GM12864 (cell line): ENCODE measurements around the gene PGM2.

Experiments
- DNase-seq: peaks from one replicate; pipeline ENCODE4 v3.0.0-alpha.2; 2011; ENCODE audit warnings: low read depth
- H3K4me3 ChIP-seq: 2 replicates; pipeline ENCODE4 v1.5.1; 2011; ENCODE audit warnings: mild to moderate bottlenecking, low read depth, low read length, control low read depth
- TF ChIP-seq, protein P1 (sequence below): IDR thresholded peaks from 2 replicates; pipeline ENCODE4 v1.5.1; 2011; ENCODE audit warnings: low read depth, mild to moderate bottlenecking, moderate library complexity, low read length, control low read depth, inconsistent platforms; ENCODE audit errors: missing control alignments

The PGM2 gene

DNA sequence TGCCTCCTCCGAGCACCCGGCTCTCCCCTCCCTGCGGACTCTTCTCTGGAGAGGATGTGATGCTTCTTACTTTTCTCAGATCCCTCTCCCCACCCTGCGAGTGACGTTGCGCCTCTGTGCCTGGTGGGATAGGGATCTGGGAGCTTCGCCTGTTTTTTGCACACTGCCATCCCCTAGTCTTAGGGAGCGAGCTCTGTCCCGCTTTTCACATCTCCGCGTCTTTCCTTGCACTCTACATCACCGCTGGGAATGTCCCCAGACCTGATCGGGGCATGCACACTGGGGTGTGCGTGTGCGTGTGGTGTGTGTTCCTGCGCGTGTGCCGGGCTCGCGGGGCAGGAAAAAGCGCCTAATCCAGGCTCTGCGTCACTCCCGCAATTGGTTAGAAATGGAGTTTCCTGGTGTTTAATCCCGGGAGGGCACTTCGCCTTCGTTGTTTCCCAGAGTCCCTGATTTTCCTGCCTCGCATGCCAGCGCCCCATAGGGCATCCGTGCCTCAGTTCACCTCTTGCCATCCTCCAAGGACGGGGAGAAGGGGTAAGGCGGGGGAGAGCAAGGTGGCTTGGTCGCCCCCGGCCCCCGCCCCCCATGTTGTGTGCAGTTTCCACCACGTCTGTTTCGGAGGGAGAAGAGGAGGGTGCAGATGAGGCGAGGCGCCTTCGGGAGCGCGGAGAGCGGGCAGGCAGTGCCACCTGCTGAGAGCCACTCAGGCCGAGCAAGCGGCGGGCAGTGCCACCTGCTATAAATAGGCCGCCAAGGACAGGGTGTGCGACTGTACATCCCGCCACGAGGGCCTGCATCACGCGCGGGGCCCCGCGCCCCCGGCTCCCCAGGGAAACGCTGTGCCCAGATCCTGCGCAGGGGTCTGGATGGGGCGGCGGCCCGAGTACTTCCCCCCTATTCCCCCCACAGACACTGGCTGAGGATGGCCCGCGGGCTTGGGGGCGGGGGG is 63.6 kb downstream of the PGM2 start:
- TF ChIP-seq, protein P1, sequence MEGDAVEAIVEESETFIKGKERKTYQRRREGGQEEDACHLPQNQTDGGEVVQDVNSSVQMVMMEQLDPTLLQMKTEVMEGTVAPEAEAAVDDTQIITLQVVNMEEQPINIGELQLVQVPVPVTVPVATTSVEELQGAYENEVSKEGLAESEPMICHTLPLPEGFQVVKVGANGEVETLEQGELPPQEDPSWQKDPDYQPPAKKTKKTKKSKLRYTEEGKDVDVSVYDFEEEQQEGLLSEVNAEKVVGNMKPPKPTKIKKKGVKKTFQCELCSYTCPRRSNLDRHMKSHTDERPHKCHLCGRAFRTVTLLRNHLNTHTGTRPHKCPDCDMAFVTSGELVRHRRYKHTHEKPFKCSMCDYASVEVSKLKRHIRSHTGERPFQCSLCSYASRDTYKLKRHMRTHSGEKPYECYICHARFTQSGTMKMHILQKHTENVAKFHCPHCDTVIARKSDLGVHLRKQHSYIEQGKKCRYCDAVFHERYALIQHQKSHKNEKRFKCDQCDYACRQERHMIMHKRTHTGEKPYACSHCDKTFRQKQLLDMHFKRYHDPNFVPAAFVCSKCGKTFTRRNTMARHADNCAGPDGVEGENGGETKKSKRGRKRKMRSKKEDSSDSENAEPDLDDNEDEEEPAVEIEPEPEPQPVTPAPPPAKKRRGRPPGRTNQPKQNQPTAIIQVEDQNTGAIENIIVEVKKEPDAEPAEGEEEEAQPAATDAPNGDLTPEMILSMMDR, result no peak
- peak overlapping the region; percentile 73 for H3K4me3 ChIP-seq
- DNase-seq, result no peak

DNA sequence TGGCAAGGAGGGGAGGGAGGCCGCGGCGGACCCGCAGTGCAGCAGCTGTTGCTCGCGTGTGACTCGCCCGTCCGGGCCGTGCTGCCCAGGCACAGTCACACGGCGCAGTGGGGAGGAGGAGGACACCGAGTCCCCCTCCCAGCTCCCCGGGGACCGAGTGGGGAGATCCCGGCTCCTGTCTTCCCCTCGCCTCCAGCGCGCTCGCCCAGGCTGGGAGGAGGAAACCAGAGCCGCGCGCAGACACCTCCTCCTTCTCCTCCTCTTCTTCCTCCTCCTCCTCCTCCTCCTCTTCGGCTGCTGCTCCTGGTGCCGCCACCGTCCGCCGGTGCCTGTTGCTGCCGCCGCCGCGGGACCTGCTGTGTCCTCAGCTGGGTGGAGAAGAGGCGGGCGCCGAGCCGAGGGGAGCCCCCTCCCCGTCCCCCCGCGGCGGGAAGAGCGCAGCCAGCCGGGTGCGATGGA is 64.3 kb downstream of the PGM2 start, which contains the start of gene TBC1D1:
TBC1D1 (plus strand) TSS at position 284 of the 459 bp plus-strand sequence. CDS start 11,012 bp downstream, outside the sequence.
- TF ChIP-seq, protein P1, result no peak
- DNase-seq, result no peak
- H3K4me3 ChIP-seq, result peak within 1 kb of the TSS; percentile 73

DNA sequence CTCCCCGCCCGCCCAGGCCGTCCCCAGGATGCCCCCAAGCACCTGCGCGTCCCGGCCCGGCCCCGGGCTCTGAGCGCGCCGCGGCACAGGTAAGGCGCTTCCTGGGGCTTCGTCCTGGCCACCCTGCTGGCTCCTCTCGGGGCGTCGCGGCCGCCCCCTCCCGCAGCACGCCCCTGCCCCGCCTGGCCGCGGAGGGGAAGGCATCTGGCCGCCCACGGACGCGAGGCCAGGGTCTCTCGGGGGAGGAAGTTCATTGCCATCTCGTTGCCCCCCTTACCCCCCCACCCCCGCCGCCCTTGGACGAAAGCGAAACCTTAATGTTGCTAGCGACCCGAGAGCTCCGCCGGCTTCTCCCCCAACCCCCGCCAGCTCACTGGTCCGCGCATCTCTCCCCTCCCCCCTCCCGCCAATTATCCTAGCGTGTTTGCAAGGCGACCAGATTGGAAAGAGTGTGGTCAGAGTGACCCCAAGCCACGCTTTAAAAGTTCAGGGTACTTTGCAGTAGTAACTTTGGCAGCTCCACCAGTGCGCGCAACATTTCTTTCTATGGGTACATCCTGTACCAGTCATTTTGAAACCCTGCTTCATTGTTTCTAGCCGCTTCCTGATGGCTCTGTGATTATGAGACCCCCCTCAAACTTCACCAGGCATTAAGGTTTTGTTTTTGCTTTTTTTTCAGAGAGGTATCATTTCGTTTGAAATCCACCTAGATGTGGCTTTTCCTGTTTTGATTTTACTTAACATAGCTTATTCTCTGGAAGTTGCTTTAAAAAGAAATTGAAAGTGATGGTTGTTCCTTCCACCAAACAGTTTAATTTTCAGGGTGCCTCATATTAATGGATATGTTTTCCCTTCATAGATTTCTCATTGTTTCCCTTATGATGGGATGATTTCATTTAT is 65.0 kb downstream of the PGM2 start:
- TF ChIP-seq, protein P1, result no peak
- peak overlapping the region; percentile 73 for H3K4me3 ChIP-seq
- DNase-seq, result peak; percentile 80

DNA sequence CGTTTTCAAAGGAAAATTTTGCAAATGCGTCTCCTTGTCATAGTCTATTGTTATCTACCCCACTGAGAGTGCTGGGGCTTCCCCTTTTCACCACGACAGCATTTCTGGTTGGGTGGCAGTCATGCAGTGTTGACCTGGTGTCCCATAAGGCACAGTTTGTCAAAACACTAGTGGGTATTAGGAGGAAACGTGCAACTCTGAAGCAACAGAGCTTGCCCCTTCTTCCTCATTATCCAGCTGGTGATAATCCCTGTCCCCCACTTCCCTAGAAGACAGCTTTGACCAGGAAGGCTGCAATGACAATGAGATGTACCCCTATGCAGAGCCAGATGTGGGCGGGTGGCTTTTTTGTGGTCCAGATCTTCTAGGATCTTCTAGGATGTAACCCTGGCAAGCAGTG is 66.2 kb downstream of the PGM2 start:
- H3K4me3 ChIP-seq, result peak overlapping the region; percentile 16; the same call in 1 of the 2 replicates
- TF ChIP-seq, protein P1, result no peak
- peak; percentile 57 for DNase-seq

DNA sequence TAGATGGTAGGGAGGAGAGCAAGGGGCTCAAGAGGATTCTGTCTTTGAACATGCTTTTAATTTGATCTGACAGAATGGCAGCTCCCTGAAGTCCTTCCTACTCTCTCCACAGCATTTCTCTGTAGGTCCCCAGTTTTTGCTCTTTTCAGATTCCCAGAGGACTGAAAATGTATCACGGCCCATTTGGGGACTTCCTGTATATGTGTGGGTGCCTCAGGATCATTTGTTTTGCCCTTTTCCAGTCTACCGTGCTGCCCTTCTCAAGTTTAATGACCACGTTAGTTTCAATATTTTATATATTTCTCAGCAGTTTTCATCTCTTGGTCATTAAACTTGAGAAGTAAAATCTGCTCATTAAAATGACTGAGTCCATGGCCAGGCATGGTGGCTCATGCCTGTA is 66.7 kb downstream of the PGM2 start:
- TF ChIP-seq, protein P1, result no peak
- peak overlapping the region; percentile 16; the same call in 1 of the 2 replicates for H3K4me3 ChIP-seq
- DNase-seq, result no peak

DNA sequence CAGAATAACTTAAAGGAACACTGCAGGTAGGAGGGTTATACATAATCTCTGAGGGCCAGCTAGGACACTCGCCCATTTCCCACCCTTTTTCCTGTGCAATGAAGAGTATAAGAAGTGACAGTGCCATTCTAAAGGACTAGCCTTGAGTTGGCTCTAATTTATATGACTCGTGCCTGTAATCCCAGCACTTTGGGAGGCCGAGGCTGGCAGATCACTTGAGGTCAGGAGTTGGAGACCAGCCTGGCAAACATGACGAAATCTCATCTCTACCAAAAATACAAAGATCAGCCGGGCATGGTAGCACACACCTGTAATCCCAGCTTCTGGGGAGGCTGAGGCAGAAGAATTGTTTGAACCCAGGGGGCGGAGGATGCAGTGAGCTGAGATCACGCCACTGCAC is 68.8 kb downstream of the PGM2 start:
- TF ChIP-seq, protein P1, result no peak
- DNase-seq, result no peak
- H3K4me3 ChIP-seq, result no peak overlapping the region
